K562 (cell line): Measurements from ENCODE around the gene ABHD12. TPM values are rescaled to one million over a fixed set of nuclear protein-coding genes. Genes with fewer than 3 reads are reported as not detected.

Source experiments
- ATAC-seq: fragments of 200-7000 bp; cut with Tn5 transposase; 3 replicates; pipeline ENCODE4 v1.9.1; 2020; ENCODE audit warnings: moderate library complexity
- BruUV-seq: library from RNA; stranded (reverse); fragments of 400-500 nt; replicated peaks from 2 replicates; lab custom pipeline; 2021; lab: Mats Ljungman, UMichigan
- CTCF ChIA-PET: fragments of 300-600 bp; formaldehyde crosslinking; extraction: SDS; loops from one replicate; lab custom pipeline; 2021; ENCODE audit warnings: low intra/inter-chr PET ratio; lab: Yijun Ruan, JAX
- POLR2A ChIA-PET: fragments of 300-600, 350-650 bp; sonication (Branson Sonifier 250); formaldehyde crosslinking; extraction: SDS; loops from one replicate; lab custom pipeline; 2021; ENCODE audit warnings: antibody characterized with exemption, inconsistent platforms; lab: Yijun Ruan, JAX
- DNase-seq, 4 experiments: peaks; one replicate each; pipeline versions ENCODE4 v3.0.0 to v3.0.0-alpha.2; 2011 to 2018; ENCODE audit warnings: low spot score in 3 of 4, mixed read lengths in 3 of 4; ENCODE audit errors: extremely low read depth in 1 of 4
- FAIRE-seq: peaks from 2 replicates; lab custom pipeline; 2011; peaks lifted over from hg19 to GRCh38; lab: Jason Lieb, UNC
- H2AFZ ChIP-seq: 2 replicates; pipeline ENCODE4 v1.6.0; 2011; ENCODE audit warnings: low read depth, low read length, control low read depth, inconsistent platforms
- H3K27ac ChIP-seq: fragments of 200-600 bp; 3 replicates; pipeline ENCODE4 v1.8.0; 2011; ENCODE audit warnings: low read depth, mild to moderate bottlenecking, control low read depth, inconsistent platforms, low read length, moderate library complexity, mixed read lengths; ENCODE audit errors: extremely low read depth
- H3K27me3 ChIP-seq, 2 experiments: fragments of 300-600 bp in 1 of 2; 2 replicates in 1 of 2; 3 replicates in 1 of 2; pipeline versions ENCODE4 v1.6.0 to v1.8.0; 2011; ENCODE audit warnings: inconsistent platforms in 2 of 2, low read length in 2 of 2, mild to moderate bottlenecking in 1 of 2, mixed read lengths in 1 of 2, moderate library complexity in 1 of 2; ENCODE audit not compliant: control insufficient read depth in 2 of 2, insufficient read depth in 2 of 2
- H3K36me3 ChIP-seq: fragments of 300-600 bp; 3 replicates; pipeline ENCODE4 v1.8.0; 2011; ENCODE audit warnings: mild to moderate bottlenecking, low read length, inconsistent platforms; ENCODE audit not compliant: control insufficient read depth, insufficient read depth
- H3K4me1 ChIP-seq, 2 experiments: fragments of 200-600 bp in 1 of 2; replicated peaks in 1 of 2; 2 replicates in 1 of 2; 3 replicates in 1 of 2; pipeline versions ENCODE4 v1.5.1 to v1.8.0; 2011; ENCODE audit warnings: inconsistent platforms in 2 of 2, low read length in 2 of 2, mild to moderate bottlenecking in 1 of 2, mixed read lengths in 1 of 2, moderate library complexity in 1 of 2; ENCODE audit not compliant: control insufficient read depth in 2 of 2, insufficient read depth in 2 of 2
- H3K4me2 ChIP-seq: 2 replicates; pipeline ENCODE4 v1.6.1; 2011; ENCODE audit warnings: low read length, control low read depth, inconsistent platforms, mixed read lengths; ENCODE audit not compliant: insufficient read depth
- H3K4me3 ChIP-seq: fragments of 200-600 bp; sonication (generic), shearing (Covaris generic); 2 replicates; pipeline ENCODE4 v1.5.1; 2016; ENCODE audit warnings: control low read depth, inconsistent platforms
- H3K79me2 ChIP-seq: fragments of 200-600 bp; 3 replicates; pipeline ENCODE4 v1.8.0; 2011; ENCODE audit warnings: low read length, inconsistent platforms; ENCODE audit not compliant: control insufficient read depth, insufficient read depth
- H3K9ac ChIP-seq, 2 experiments: 2 replicates each; pipeline versions ENCODE4 v1.6.0 to v1.6.1; 2011; ENCODE audit warnings: low read depth in 2 of 2, low read length in 2 of 2, control low read depth in 1 of 2, inconsistent platforms in 1 of 2, mild to moderate bottlenecking in 1 of 2, mixed read lengths in 1 of 2; ENCODE audit not compliant: insufficient read depth in 1 of 2
- H3K9me1 ChIP-seq: one replicate; pipeline ENCODE4 v1.6.0; 2011; ENCODE audit warnings: inconsistent platforms, mild to moderate bottlenecking, low read length, moderate library complexity; ENCODE audit not compliant: control insufficient read depth, insufficient read depth
- H3K9me3 ChIP-seq: replicated peaks from 2 replicates; pipeline ENCODE4 v1.5.1; 2011; ENCODE audit warnings: low read depth, low read length, inconsistent platforms; ENCODE audit not compliant: control insufficient read depth, insufficient read depth
- H4K20me1 ChIP-seq: replicated peaks from 2 replicates; pipeline ENCODE4 v1.6.1; 2011; ENCODE audit warnings: low read length, inconsistent platforms, mixed read lengths; ENCODE audit not compliant: control insufficient read depth, insufficient read depth
- BRCA1 ChIP-seq, 2 experiments: fragments of 450-650 bp in 1 of 2; sonication (generic) in 1 of 2; formaldehyde crosslinking in 1 of 2; IDR thresholded peaks; 2 replicates each; pipeline versions ENCODE4 v1.5.0 to v1.6.1; 2017 to 2020; ENCODE audit warnings: mild to moderate bottlenecking in 1 of 2, missing genetic modification reagents in 1 of 2
- DACH1 ChIP-seq: fragments of 450-650 bp; IDR thresholded peaks from 2 replicates; pipeline ENCODE4 v1.6.1; 2018; ENCODE audit not compliant: partially characterized antibody
- EP400 ChIP-seq: fragments of 450-650 bp; IDR thresholded peaks from 2 replicates; pipeline ENCODE4 v1.6.1; 2017; ENCODE audit warnings: antibody characterized with exemption, mild to moderate bottlenecking, moderate library complexity
- HLTF ChIP-seq: fragments of 450-650 bp; IDR thresholded peaks from 2 replicates; pipeline ENCODE4 v1.6.1; 2016
- KLF1 ChIP-seq: fragments of 450-650 bp; IDR thresholded peaks from 2 replicates; pipeline ENCODE4 v1.6.1; 2016; ENCODE audit warnings: missing genetic modification characterization, missing compliant biosample characterization
- NKRF ChIP-seq: fragments of 450-650 bp; IDR thresholded peaks from 2 replicates; pipeline ENCODE4 v1.6.1; 2016; ENCODE audit warnings: borderline replicate concordance
- PHF20 ChIP-seq: fragments of 450-650 bp; IDR thresholded peaks from 2 replicates; pipeline ENCODE4 v1.6.1; 2018; ENCODE audit not compliant: partially characterized antibody
- POLR3A ChIP-seq: IDR thresholded peaks from 2 replicates; pipeline ENCODE4 v1.6.1; 2011; ENCODE audit warnings: borderline replicate concordance, mild to moderate bottlenecking, moderate library complexity; ENCODE audit not compliant: insufficient read length, insufficient read depth; ENCODE audit errors: extremely low read depth
- PRPF4 ChIP-seq: fragments of 200-400 bp; formaldehyde crosslinking; IDR thresholded peaks from one replicate; pipeline ENCODE4 v1.6.1; 2017; ENCODE audit warnings: low read length, low read depth, mild to moderate bottlenecking; ENCODE audit not compliant: insufficient read depth, poor library complexity, severe bottlenecking
- TFAM ChIP-seq: fragments of 250-450 bp; sonication (Bioruptor Pico); conservative IDR thresholded peaks from 2 replicates; pipeline ENCODE4 v1.5.0; 2021; ENCODE audit warnings: mild to moderate bottlenecking, moderate library complexity
- ZNF551 ChIP-seq: fragments of 250-450 bp; sonication (Bioruptor Pico); IDR thresholded peaks from 2 replicates; pipeline ENCODE4 v1.5.0; 2021; ENCODE audit warnings: mild to moderate bottlenecking, moderate library complexity
- ZNF583 ChIP-seq: fragments of 250-450 bp; sonication (Bioruptor Pico); IDR thresholded peaks from 2 replicates; pipeline ENCODE4 v1.4.0; 2020
- ZNF780A ChIP-seq: fragments of 250-450 bp; sonication (Bioruptor Pico); IDR thresholded peaks from 2 replicates; pipeline ENCODE4 v1.5.0; 2021; ENCODE audit warnings: mild to moderate bottlenecking
- WGBS: fragments of 100-300 bp; shearing (Covaris generic); methylation state at CpG from one replicate; pipeline ENCODE4 v1.1.6; 2016; ENCODE audit warnings: low coverage, mixed read lengths; ENCODE audit not compliant: insufficient coverage; ENCODE audit errors: missing lambda C conversion rate; 5-methylcytosine and 5-hydroxymethylcytosine counted together
- in situ Hi-C: fragments of 300-500 bp; cut with MboI; formaldehyde crosslinking; loops from 4 replicates; pipeline ENCODE4 v1.15.0; 2018; ENCODE audit warnings: inconsistent platforms, mixed read lengths
- intact Hi-C: fragments of 100-400 bp; cut with micrococcal nuclease; formaldehyde crosslinking; loops from 2 replicates; pipeline ENCODE4 v1.14.2; 2022
- polyA plus RNA-seq, 8 experiments: library from polyadenylated mRNA; depleted of rRNA in 4 of 8; stranded (reverse) in 5 of 8; unstranded in 3 of 8; fragments of >200 nt; fragmentation: Nextera tagmentation in 2 of 8; fragmentation: Illumina TruSeq in 1 of 8; extraction: Ambion mirVana in 2 of 8; extraction: Trizol in 1 of 8; gene quantifications; 2 replicates each; pipeline versions ENCODE4 v1.2.1 to v1.2.3, GENCODE V29; 2011 to 2014; ENCODE audit warnings: inconsistent platforms in 1 of 8, missing spikeins in 1 of 8
- total RNA-seq, 7 experiments: library from RNA; depleted of rRNA in 6 of 7; stranded (reverse); fragments of >200 nt in 6 of 7; fragmentation: Illumina TruSeq in 2 of 7; extraction: Trizol in 2 of 7; gene quantifications; 2 replicates each; pipeline versions ENCODE4 v1.2.1 to v1.2.3, GENCODE V29; 2011 to 2021; ENCODE audit warnings: low replicate concordance in 1 of 7
- TF ChIP-seq, protein P1 (sequence below): fragments of 250-450 bp; sonication (Bioruptor Pico); IDR thresholded peaks from 2 replicates; pipeline ENCODE4 v1.8.0; 2021; ENCODE audit warnings: moderate library complexity, mild to moderate bottlenecking, inconsistent platforms

ABHD12 gene
- total and polyA plus RNA-seq, 9 of the 15 experiments (the other 6 are each of a cell fraction or from before 2014, with no cell fraction given): 0.65 to 15.6 (median 9.1) TPM

DNA sequence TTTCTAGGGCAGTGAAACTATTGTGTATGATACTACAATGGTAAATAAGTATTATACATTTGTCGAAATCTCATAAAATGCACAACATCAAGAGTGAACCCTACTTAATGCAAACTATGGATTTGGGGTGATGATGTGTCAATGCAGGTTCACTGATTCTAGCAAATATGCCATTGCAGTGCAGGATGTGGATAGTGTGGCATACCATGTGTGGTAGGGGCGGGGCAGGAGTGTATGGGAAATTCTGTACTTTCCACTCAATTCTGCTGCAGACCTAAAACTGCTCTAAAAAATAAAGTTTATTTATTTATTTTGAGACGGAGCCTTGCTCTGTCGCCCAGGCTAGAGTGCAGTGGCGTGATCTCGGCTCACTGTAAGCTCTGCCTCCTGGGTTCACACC lies 44.3 kb downstream of the ABHD12 start:
- no peak overlapping the region for H3K4me2 ChIP-seq
- ChIA-PET POLR2A (interaction anchor here (0.7 kb wide), 1 partner anchor 10 kb away, joined by 3 read pairs; no protein-coding TSS in a partner anchor), CTCF (no interaction called here)
- WGBS: 83% methylated on average over 5 of the region's 6 CpGs
- peaks cover 0 to 4% of the 10 kb centered on the region in 2 experiments; a peak in 3 of 5 replicates for H3K4me1 ChIP-seq
- H3K4me3 ChIP-seq: no peak overlapping the region
- DNase-seq: no peak
- in situ Hi-C loops (no loop called here), intact Hi-C loops (no loop called here)
- no peaks in the 10 kb centered on the region for H3K27me3 ChIP-seq
- no peak overlapping the region for H2AFZ ChIP-seq
- H3K9me3 ChIP-seq: 0 out of 2 replicates have a peak, but pooled peaks cover 2% of the 10 kb centered on the region
- H3K36me3 ChIP-seq: no peaks in the 10 kb centered on the region
- H3K27ac ChIP-seq: no peak overlapping the region
- no peaks in the 10 kb centered on the region; the same call in 2 of the 3 replicates for H3K79me2 ChIP-seq
- no peak for FAIRE-seq
- H3K9ac ChIP-seq: no peak overlapping the region
- no TSS peak for BruUV-seq
- H4K20me1 ChIP-seq: no peaks in the 10 kb centered on the region
- no peak for ATAC-seq
- H3K9me1 ChIP-seq: no peaks in the 10 kb centered on the region
- TF ChIP-seq ZNF551 (CRISPR knock-in tag) (no peak), POLR3A (no peak), TFAM (CRISPR knock-in tag) (no peak), PHF20 (no peak), NKRF (no peak), ZNF780A (CRISPR knock-in tag) (no peak), DACH1 (no peak), BRCA1 (IDR thresholded peaks at IDR 0.05) (no peak), BRCA1 (CRISPR knock-in tag; IDR thresholded peaks at IDR 0.05) (no peak), KLF1 (tag) (no peak), EP400 (no peak), PRPF4 (no peak), ZNF583 (CRISPR knock-in tag) (no peak), HLTF (no peak)
- TF ChIP-seq, protein P1, sequence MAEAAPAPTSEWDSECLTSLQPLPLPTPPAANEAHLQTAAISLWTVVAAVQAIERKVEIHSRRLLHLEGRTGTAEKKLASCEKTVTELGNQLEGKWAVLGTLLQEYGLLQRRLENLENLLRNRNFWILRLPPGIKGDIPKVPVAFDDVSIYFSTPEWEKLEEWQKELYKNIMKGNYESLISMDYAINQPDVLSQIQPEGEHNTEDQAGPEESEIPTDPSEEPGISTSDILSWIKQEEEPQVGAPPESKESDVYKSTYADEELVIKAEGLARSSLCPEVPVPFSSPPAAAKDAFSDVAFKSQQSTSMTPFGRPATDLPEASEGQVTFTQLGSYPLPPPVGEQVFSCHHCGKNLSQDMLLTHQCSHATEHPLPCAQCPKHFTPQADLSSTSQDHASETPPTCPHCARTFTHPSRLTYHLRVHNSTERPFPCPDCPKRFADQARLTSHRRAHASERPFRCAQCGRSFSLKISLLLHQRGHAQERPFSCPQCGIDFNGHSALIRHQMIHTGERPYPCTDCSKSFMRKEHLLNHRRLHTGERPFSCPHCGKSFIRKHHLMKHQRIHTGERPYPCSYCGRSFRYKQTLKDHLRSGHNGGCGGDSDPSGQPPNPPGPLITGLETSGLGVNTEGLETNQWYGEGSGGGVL (CRISPR knock-in tag): no peak
- TF ChIP-seq, all 486 proteins: peak for 0
